HEK293 (cell line): Measurements from ENCODE around the gene FBXO17.
"Not testable (repeated sequence)": the region's sequence is repeated elsewhere in the genome, so short reads cannot be mapped to it uniquely, and the experiment has no call there.

Source experiments
- CTCF ChIA-PET: fragments of 350-600 bp; formaldehyde crosslinking; extraction: SDS; loops from one replicate; lab custom pipeline; 2021; ENCODE audit warnings: antibody characterized with exemption; lab: Yijun Ruan, JAX
- POLR2A ChIA-PET: fragments of 300-600 bp; formaldehyde crosslinking; extraction: SDS; loops from one replicate; lab custom pipeline; 2020; ENCODE audit warnings: antibody characterized with exemption, inconsistent platforms; lab: Yijun Ruan, JAX
- H3K27ac ChIP-seq: fragments of 200-500 bp; sonication (Bioruptor generic); 2 replicates; pipeline ENCODE4 v1.5.1; 2014; ENCODE audit warnings: low read depth, low read length, control low read depth, inconsistent platforms; ENCODE audit errors: extremely low read depth
- H3K36me3 ChIP-seq, 2 experiments: fragments of 200-500 bp in 1 of 2; sonication (Bioruptor generic) in 1 of 2; 1 replicate in 1 of 2; 2 replicates in 1 of 2; pipeline ENCODE4 v1.5.1; 2014 to 2017; ENCODE audit warnings: inconsistent platforms in 2 of 2, low read length in 2 of 2; ENCODE audit not compliant: control insufficient read depth in 2 of 2, insufficient read depth in 1 of 2
- H3K4me1 ChIP-seq: fragments of 200-500 bp; sonication (Bioruptor generic); 2 replicates; pipeline ENCODE4 v1.5.1; 2014; ENCODE audit warnings: mild to moderate bottlenecking, low read length, inconsistent platforms; ENCODE audit not compliant: control insufficient read depth, insufficient read depth
- H3K4me3 ChIP-seq: 2 replicates; pipeline ENCODE4 v1.5.1; 2011; ENCODE audit warnings: low read depth, mild to moderate bottlenecking, control low read depth, low read length, moderate library complexity
- H3K9me3 ChIP-seq: fragments of 200-500 bp; sonication (Bioruptor generic); 2 replicates; pipeline ENCODE4 v1.5.1; 2014; ENCODE audit warnings: low read depth, low read length, inconsistent platforms; ENCODE audit not compliant: control insufficient read depth, insufficient read depth
- ELK4 ChIP-seq: IDR thresholded peaks from 2 replicates; pipeline ENCODE4 v1.6.1; 2011; ENCODE audit warnings: mild to moderate bottlenecking, low read depth, low read length, borderline replicate concordance
- REPIN1 ChIP-seq: fragments of 450-650 bp; formaldehyde crosslinking; IDR thresholded peaks from 2 replicates; pipeline ENCODE4 v1.5.1; 2017; ENCODE audit warnings: missing biosample characterization, missing genetic modification characterization, low read depth
- SCRT1 ChIP-seq: fragments of 450-650 bp; formaldehyde crosslinking; IDR thresholded peaks from 2 replicates; pipeline ENCODE4 v1.5.1; 2016; ENCODE audit warnings: missing biosample characterization, missing genetic modification characterization, borderline replicate concordance
- SCRT2 ChIP-seq: fragments of 450-650 bp; formaldehyde crosslinking; IDR thresholded peaks from 2 replicates; pipeline ENCODE4 v1.5.1; 2016; ENCODE audit warnings: missing biosample characterization, missing genetic modification characterization
- ZBTB11 ChIP-seq: fragments of 450-650 bp; formaldehyde crosslinking; conservative IDR thresholded peaks from 2 replicates; pipeline ENCODE4 v1.5.1; 2016; ENCODE audit warnings: low read depth, missing biosample characterization, missing genetic modification characterization
- ZBTB17 ChIP-seq: fragments of 450-650 bp; formaldehyde crosslinking; IDR thresholded peaks from 2 replicates; pipeline ENCODE4 v1.5.1; 2016; ENCODE audit warnings: missing biosample characterization, missing genetic modification characterization
- ZFHX2 ChIP-seq: fragments of 450-650 bp; formaldehyde crosslinking; conservative IDR thresholded peaks from 2 replicates; pipeline ENCODE4 v1.5.1; 2016; ENCODE audit warnings: missing biosample characterization, missing genetic modification characterization
- ZNF132 ChIP-seq: fragments of 450-650 bp; formaldehyde crosslinking; IDR thresholded peaks from 2 replicates; pipeline ENCODE4 v1.5.1; 2017; ENCODE audit warnings: missing biosample characterization, missing genetic modification characterization, borderline replicate concordance
- ZNF169 ChIP-seq: fragments of 450-650 bp; formaldehyde crosslinking; IDR thresholded peaks from 2 replicates; pipeline ENCODE4 v1.5.1; 2016; ENCODE audit warnings: missing biosample characterization, missing genetic modification characterization
- ZNF184 ChIP-seq: fragments of 450-650 bp; IDR thresholded peaks from 2 replicates; pipeline ENCODE4 v1.5.1; 2018; ENCODE audit warnings: missing biosample characterization, mild to moderate bottlenecking, missing genetic modification characterization
- ZNF214 ChIP-seq: fragments of 450-650 bp; formaldehyde crosslinking; IDR thresholded peaks from 2 replicates; pipeline ENCODE4 v1.5.1; 2017; ENCODE audit warnings: missing biosample characterization, mild to moderate bottlenecking, missing genetic modification characterization, borderline replicate concordance
- ZNF623 ChIP-seq: fragments of 450-650 bp; formaldehyde crosslinking; IDR thresholded peaks from 2 replicates; pipeline ENCODE4 v1.5.1; 2016; ENCODE audit warnings: missing biosample characterization, missing genetic modification characterization
- ZNF707 ChIP-seq: fragments of 450-650 bp; formaldehyde crosslinking; IDR thresholded peaks from 2 replicates; pipeline ENCODE4 v1.5.1; 2016; ENCODE audit warnings: missing biosample characterization, missing genetic modification characterization
- TF ChIP-seq, protein P1 (sequence below): fragments of 450-650 bp; formaldehyde crosslinking; IDR thresholded peaks from 2 replicates; pipeline ENCODE4 v1.5.1; 2017; ENCODE audit warnings: missing biosample characterization, missing genetic modification characterization
- TF ChIP-seq, protein P2 (sequence below): fragments of 450-650 bp; formaldehyde crosslinking; IDR thresholded peaks from 2 replicates; pipeline ENCODE4 v1.5.1; 2016; ENCODE audit warnings: missing biosample characterization, missing genetic modification characterization, low read depth
- TF ChIP-seq, protein P3 (sequence below): fragments of 450-650 bp; IDR thresholded peaks from 2 replicates; pipeline ENCODE4 v1.5.1; 2018; ENCODE audit warnings: missing biosample characterization, missing genetic modification characterization

FBXO17 gene

GRCh38 chr19:38944981-38945506 is 30.5 kb downstream of the FBXO17 start:
- TF ChIP-seq ZNF169 (no peak), ZBTB11 (no peak)
- TF ChIP-seq, protein P1, sequence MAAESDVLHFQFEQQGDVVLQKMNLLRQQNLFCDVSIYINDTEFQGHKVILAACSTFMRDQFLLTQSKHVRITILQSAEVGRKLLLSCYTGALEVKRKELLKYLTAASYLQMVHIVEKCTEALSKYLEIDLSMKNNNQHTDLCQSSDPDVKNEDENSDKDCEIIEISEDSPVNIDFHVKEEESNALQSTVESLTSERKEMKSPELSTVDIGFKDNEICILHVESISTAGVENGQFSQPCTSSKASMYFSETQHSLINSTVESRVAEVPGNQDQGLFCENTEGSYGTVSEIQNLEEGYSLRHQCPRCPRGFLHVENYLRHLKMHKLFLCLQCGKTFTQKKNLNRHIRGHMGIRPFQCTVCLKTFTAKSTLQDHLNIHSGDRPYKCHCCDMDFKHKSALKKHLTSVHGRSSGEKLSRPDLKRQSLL: peak; percentile 77
- TF ChIP-seq, all 188 proteins: peak for 1
- Histone ChIP-seq H3K36me3 (peaks cover 44 to 68% of the 10 kb centered on the region in 2 experiments), H3K4me1 (no peaks in the 10 kb centered on the region), H3K9me3 (no peaks in the 10 kb centered on the region), H3K27ac (no peak overlapping the region), H3K4me3 (no peak overlapping the region)
- CTCF ChIA-PET: interaction anchor here (7.1 kb wide), 1 partner anchor 14 kb away, joined by 60 read pairs; the partner anchor contains the start of genes MRPS12 and SARS2
- POLR2A ChIA-PET: interaction anchor here (0.6 to 2.4 kb wide), 2 partner anchors 15 to 383 kb away, joined by 4 to 8 read pairs; partner anchors contain the start of genes MRPS12 and SARS2

- no peaks in the 10 kb centered on the region for H3K4me1 ChIP-seq
- no peak overlapping the region for H3K27ac ChIP-seq
- ChIA-PET POLR2A (interaction anchor here (0.5 to 2.4 kb wide), 4 partner anchors 12 to 810 kb away, joined by 3 to 8 read pairs (median 6); partner anchors contain the start of genes MRPS12 and SARS2), CTCF (interaction anchor here (0.6 to 7.1 kb wide), 3 partner anchors 12 to 244 kb away, joined by 5 to 60 read pairs (median 6); partner anchors contain the start of genes MRPS12 and SARS2)
- TF ChIP-seq SCRT1 (tag by site-specific recombination) (peak; percentile 88), ZNF707 (tag by site-specific recombination) (no peak), ZNF623 (tag by site-specific recombination) (peak; percentile 91), ZNF214 (tag by site-specific recombination) (no peak), SCRT2 (tag by site-specific recombination) (peak; percentile 85), ZNF132 (tag by site-specific recombination) (no peak)
- TF ChIP-seq, protein P2, sequence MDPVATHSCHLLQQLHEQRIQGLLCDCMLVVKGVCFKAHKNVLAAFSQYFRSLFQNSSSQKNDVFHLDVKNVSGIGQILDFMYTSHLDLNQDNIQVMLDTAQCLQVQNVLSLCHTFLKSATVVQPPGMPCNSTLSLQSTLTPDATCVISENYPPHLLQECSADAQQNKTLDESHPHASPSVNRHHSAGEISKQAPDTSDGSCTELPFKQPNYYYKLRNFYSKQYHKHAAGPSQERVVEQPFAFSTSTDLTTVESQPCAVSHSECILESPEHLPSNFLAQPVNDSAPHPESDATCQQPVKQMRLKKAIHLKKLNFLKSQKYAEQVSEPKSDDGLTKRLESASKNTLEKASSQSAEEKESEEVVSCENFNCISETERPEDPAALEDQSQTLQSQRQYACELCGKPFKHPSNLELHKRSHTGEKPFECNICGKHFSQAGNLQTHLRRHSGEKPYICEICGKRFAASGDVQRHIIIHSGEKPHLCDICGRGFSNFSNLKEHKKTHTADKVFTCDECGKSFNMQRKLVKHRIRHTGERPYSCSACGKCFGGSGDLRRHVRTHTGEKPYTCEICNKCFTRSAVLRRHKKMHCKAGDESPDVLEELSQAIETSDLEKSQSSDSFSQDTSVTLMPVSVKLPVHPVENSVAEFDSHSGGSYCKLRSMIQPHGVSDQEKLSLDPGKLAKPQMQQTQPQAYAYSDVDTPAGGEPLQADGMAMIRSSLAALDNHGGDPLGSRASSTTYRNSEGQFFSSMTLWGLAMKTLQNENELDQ: no peak
- peaks cover 31 to 53% of the 10 kb centered on the region in 2 experiments for H3K36me3 ChIP-seq
- no peaks in the 10 kb centered on the region for H3K9me3 ChIP-seq
- no peak overlapping the region for H3K4me3 ChIP-seq
These were observed 32.9 kb downstream of the FBXO17 start for GRCh38 chr19:38942471-38943181.

DNA sequence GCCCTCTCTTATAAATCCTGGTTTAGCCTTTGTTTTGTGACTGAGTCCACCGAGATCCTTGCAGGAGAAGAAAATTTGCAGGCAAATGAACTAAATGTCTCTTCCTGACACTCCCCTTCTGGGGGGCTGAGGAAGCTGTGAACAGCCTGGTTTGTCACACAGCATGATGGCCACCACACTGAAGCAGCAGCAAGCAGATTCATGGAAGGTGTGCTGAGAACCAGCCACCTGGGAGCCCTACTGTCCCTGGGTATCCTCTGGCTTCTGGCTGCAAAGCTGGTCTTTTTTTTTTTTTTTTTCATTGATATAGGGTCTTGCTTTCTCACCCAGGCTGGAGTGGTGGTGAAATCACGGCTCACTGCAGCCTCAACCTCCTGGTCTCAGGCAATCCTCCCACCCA is 33.6 kb downstream of the FBXO17 start:
- ChIA-PET CTCF (interaction anchor here (7.1 kb wide), 1 partner anchor 11 kb away, joined by 60 read pairs; the partner anchor contains the start of genes MRPS12 and SARS2), POLR2A (interaction anchor here (0.5 to 2.3 kb wide), 4 partner anchors 11 to 809 kb away, joined by 3 to 10 read pairs (median 6); partner anchors contain the start of genes MRPS12 and SARS2)
- Histone ChIP-seq H3K36me3 (peaks cover 25 to 46% of the 10 kb centered on the region in 2 experiments), H3K9me3 (no peaks in the 10 kb centered on the region), H3K4me3 (no peak overlapping the region), H3K4me1 (no peaks in the 10 kb centered on the region), H3K27ac (no peak overlapping the region)
- TF ChIP-seq, protein P3, sequence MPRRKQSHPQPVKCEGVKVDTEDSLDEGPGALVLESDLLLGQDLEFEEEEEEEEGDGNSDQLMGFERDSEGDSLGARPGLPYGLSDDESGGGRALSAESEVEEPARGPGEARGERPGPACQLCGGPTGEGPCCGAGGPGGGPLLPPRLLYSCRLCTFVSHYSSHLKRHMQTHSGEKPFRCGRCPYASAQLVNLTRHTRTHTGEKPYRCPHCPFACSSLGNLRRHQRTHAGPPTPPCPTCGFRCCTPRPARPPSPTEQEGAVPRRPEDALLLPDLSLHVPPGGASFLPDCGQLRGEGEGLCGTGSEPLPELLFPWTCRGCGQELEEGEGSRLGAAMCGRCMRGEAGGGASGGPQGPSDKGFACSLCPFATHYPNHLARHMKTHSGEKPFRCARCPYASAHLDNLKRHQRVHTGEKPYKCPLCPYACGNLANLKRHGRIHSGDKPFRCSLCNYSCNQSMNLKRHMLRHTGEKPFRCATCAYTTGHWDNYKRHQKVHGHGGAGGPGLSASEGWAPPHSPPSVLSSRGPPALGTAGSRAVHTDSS (tag by site-specific recombination): no peak
- TF ChIP-seq ZNF184 (tag by site-specific recombination): no peak
- no peak for TF ChIP-seq ZBTB17 (tag by site-specific recombination)
- no peak for TF ChIP-seq REPIN1
- TF ChIP-seq ZFHX2 (tag by site-specific recombination): no peak
- no peak for TF ChIP-seq ELK4

DNA sequence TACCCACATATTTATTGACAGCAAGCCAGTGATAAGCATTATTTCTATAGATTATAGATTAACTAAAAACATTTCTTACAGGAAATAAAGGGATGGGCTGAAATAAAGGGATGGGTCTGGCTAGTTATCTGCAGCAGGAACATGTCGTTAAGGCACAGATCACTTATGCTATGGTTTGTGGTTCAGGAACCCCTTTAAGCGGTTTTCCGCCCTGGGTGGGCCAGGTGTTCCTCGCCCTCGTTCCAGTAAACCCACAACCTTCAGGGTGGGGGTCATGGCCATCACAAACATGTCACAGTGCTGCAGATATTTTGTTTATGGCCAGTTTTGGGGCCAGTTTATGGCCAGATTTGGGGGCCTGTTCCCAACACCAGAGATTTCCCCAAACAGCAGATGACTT is 34.1 kb downstream of the FBXO17 start:
- peaks cover 20 to 41% of the 10 kb centered on the region in 2 experiments for H3K36me3 ChIP-seq
- H3K27ac ChIP-seq, H3K9me3 ChIP-seq, H3K4me3 ChIP-seq, H3K4me1 ChIP-seq: not testable (repeated sequence)
- POLR2A ChIA-PET: interaction anchor here (2.3 kb wide), 1 partner anchor 10 kb away, joined by 10 read pairs; the partner anchor contains the start of genes MRPS12 and SARS2
- CTCF ChIA-PET: interaction anchor here (0.6 to 7.1 kb wide), 2 partner anchors 10 to 97 kb away, joined by 3 to 60 read pairs; partner anchors contain the start of genes MRPS12 and SARS2
